HG02610 (cell line): ENCODE data around the gene DUSP7.

Experiments used
- ATAC-seq: cut with Tn5 transposase; IDR thresholded peaks from one replicate; pipeline ENCODE4 v1.9.1; 2021; ENCODE audit warnings: mild to moderate bottlenecking, moderate library complexity; ENCODE audit not compliant: unreplicated experiment

The DUSP7 gene

DNA sequence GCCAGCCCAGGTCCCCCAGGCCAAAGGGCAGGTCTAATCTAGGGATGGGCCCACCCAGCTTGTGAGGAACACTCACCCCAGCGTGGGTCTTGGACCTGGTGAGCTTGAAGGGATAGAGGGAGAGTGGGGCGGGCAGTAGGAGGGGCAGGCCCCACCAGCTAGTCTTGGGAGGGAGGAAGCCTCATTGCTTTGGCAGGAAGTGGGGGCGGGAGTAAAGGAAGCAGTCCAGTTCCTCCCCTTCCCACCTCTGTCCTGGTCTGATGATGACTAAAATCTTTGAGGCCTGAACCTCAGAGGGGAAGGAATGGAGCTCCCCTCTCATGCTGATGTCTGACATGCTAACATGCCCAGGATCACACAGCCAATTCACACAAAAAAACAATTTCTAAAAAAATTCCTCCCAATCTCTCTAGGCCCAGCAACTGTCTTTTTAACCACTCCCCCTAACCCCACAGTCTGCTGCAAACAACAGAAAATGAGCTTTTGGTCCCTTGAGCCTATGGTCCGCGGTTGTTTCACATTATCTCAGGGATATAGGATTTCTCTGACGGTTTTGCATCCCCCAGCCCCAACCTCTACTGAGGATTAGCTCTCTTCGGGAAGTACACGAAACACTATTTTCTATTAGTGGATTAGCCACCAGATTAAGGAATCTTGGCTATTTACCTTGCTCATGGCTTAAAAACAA, 30.7 kb upstream of the DUSP7 start:
- ATAC-seq = peak; percentile 34

DNA sequence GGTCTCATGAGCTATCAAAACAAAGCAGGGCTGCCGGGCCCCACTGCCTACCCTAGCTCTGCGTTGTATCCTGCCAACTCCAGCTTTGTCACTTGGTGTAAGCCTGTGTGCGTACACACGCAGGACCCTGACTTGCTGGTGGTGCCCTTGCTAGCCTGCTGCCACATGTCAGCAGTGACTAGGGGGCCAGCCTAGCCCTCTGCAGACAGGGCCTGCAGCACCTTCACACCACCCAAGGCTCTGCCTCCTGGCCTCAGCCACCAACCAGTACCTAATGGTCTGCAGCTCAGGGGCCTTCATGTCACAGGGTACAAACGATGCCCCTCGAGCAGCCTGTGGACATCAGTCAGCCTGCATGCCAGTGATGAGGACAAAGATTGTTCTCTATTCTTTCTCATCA, 30.1 kb upstream of the DUSP7 start:
- ATAC-seq = no peak

DNA sequence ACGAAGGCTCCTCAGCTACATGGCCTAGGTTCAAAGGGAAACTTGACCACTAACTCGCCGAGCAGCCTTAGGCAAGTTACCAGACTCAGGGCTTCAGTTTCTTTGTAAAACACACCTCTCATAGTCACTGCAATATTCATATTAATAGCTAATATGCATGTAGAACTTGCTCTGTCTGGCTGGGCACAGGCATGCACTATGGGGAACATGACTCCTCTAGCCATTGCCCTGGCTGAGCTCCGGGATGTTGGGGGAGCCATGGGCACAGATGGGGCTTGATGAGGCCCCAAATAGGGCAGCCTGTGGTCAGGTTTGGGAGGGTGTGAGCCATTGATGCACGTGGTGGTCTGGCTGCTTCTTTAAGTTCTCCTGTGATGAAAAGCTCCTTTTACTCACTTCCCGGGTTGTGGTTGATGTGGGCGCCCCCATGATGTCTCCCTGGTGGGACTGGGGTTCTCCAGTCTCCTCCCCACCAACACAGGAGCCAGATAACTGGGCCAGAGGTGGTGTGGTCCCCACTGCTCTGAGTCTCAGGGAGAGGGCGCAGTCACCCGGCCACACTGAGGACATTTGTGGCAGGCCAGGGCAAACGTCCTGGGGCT, 29.4 kb upstream of the DUSP7 start:
- no peak for ATAC-seq

DNA sequence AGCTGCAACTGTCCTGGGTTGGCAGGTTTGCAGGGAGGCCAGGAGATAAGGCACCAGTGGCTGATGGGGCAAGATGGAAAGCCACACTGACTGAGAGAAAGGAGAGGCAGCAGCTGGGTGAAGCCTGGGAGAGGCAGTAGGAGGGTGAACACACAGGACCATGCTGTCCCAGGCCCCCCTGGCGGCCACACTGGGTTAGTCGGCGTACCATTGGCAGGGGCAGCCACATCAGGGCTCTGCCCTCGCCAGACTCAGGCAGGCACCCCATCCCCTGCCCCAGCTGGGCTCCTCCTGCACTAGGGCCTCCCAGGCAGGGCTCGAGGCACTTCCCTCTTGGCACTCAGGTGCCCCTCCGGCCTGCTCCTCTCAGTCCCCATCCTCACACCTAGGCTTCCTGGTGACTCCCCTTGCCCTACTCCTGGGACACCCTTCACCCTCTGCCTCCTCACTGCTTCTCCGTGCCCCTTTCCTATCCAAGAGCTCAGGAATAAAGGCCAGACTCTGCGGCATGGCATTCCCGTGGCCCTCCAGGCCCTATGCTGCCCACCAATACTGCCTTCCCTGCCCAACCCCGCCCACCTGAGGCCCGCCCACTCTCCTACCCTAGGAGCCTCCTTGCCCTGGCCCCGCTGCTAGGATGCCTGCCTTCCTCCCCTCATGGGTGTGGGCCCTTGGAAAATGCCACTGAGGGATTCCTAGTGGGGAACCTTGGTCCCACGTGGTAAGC, 28.7 kb upstream of the DUSP7 start:
- no peak for ATAC-seq

DNA sequence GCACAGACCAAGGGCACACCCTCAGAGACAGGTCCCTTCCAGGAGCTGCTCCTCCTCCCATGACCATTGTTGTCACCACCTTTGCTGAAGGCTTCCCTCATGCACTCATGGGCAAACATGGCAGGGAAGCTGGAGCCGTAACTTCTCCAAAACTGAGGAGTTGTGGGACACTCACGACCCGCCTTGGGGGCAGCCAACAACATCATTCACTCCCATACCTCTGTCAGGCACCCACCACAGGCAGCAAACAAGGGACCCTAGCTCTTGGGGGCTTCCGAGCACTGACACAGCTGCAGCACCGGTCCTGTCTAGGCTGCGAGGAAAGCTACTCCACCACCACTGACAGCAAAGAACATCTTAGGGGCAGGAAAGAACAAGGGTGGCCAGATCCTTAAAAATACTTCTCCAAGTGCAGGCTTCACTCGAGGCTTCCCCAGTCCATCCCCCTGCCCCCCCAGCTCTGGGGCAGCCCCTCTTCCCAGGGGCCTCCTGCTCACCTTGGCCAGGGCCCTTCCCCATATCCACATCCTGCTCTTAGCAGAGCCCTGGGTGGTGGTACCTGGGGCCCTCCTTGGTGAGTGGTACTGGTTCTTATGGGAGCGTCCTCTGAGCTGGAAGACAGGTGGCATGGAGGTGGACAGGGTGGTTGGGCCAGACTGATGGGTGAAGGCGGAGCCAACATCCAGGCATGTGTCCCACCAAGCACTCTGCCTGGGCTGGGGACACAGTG, 28.0 kb upstream of the DUSP7 start:
- no peak for ATAC-seq

DNA sequence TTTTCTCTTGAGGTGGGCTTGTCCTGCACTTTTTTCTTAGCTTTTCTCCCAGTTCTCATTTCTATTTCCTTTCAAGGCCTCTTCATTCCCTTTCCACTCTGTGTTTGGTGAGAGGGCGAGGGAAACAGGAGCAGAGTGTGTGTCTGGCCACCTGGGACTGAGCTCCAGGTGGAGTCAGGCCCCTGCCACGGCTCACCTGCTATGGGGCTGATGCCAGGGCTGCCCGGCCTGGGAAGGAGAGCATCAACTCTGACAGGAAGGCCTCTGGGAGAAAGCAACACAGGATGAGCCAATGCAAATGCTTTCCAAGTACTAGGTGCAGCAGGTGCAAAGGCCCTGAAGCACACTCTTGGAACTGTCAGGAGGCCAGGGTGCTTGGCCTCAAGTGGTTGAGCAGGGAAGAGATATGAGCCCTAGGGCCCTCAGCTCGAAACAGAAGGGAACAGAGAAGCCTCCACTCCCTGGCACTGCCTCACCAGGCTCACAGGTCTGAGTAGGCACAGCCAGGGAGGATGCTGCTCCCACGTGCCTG, 27.3 kb upstream of the DUSP7 start:
- no peak for ATAC-seq

DNA sequence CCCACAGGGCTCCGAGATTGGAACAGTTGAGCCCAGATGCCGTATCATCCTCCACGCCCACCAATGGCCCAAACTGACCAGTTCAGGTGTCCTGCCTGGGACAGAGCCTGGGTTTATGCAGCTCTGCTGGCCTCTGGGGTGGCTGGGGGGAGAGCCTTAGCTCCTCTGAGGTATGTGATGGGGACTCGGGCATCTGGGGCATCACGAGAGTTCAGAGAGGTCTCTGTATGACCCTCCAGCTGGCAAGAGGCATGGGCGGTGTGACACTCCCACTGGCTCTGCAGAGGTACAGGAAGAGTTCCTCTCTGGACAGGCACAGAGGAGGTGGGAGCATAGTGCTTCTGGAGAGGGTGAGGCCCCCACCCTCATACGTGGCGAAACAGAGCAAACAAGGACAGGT, 26.6 kb upstream of the DUSP7 start:
- no peak for ATAC-seq

DNA sequence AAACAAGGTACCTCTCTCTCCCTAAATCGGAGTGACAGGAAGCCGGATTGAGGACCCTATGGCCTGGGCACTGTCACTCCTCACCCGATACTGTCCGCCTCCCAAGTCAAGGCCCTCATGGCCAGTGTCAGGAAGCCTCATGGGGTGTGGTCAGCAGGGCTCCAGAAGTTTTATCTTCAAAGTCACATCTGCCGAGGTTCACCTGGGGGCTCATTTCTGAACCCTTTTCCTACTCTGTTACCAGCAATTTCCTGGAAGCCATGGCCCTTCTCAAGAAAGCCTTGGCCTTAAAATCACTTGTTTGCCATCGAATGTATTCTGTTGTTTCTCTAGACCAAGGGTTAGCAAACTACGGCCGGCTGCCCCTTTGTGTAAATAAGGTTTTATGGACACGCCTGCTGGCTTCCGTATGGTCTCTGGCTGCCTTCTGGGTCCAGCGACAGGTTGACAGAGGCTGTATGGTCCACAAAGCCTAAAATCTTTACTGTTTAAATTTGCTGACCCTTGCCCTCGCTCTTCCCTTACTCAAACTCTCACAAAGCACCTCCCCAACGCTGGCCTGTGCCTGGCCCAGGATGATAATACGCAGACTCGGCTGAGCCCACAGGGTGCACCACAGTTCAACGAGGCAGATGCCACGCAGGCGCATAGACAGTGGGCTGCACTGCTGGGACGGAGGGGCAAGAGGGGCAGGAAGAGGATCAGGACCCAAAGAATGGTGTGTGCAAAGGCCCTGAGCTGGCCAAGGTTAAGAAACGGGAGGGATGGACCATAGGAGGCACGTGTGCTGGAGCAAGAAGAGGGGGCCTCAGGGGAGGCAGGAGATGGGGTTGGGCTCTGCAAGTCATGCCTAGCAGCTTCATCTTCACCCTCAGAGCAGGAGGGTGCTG, 24.7 kb upstream of the DUSP7 start:
- no peak for ATAC-seq

DNA sequence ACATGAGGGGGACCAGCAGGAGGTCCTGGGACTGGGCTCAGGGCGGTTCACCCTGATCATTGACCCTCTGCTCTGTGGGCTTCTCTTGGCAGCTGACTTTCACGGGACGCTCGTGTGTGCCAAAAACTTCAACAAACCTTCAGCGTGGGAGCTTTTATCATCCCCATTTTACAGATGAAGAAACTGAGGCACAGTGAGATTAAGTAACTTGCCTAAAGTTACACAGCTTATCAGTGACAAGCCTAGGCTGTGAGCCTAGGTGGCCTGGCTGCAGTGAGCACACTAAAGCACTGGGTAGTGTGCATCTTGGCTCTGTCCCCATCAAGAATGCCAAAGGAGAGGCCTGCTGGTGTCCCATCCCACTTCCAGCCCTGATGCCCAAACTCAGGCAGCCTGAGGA, 23.6 kb upstream of the DUSP7 start:
- no peak for ATAC-seq

DNA sequence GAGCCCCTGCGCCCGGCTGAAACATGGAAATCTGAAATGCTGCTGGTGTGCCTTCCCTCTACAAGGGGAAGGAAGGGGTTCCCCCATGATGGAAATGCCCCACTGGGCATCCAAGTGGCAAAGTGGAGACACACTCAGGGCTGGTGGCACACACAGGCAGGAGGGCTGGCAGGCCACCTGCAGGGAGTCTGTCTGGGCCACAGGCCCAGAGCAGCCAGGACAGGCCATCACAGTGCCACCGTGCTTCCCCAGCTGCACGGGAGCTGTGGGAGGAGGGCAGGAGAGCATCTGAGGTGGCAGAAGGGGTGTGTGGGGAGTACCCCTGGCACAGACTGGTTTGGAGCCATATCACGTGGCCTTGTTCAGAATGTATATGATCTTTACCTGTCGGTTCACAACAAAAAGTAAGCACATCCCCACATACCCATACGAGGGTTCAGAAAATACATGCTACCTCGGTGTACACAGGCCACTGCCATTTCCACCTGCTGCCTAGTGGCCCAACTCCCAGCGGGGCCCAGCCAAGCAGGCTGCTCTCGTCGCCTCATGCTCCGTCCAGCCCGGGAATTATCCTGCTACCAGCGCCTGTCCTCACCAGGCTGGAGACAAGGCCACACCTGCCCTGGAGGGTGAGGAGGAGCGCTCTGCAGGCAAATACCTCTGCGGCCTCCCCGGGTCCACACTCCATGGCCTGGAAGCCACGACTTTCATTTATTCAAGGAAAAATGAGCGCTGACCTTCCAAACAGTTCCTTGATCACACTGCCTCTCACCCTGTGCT, 22.6 kb upstream of the DUSP7 start:
- no peak for ATAC-seq

DNA sequence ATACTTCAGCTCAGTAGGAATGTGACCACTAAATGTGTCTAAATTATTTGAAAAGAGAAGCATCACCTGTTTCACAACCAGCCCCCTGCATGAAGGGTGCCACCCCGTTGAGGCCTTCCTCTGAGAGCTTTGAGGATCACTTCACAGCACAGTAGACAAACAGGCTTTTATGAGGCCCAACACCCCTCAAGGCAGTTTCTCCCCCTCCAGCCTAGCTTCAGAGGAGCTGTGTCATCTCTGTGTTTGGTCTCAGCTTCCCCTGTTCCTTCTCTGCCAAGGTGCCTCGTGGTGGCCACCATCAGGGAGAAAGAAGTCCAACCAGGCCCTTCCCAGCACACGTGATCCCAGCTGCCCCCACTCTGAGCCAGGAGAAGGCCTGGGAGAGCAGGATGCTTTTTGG, 21.6 kb upstream of the DUSP7 start:
- no peak for ATAC-seq

DNA sequence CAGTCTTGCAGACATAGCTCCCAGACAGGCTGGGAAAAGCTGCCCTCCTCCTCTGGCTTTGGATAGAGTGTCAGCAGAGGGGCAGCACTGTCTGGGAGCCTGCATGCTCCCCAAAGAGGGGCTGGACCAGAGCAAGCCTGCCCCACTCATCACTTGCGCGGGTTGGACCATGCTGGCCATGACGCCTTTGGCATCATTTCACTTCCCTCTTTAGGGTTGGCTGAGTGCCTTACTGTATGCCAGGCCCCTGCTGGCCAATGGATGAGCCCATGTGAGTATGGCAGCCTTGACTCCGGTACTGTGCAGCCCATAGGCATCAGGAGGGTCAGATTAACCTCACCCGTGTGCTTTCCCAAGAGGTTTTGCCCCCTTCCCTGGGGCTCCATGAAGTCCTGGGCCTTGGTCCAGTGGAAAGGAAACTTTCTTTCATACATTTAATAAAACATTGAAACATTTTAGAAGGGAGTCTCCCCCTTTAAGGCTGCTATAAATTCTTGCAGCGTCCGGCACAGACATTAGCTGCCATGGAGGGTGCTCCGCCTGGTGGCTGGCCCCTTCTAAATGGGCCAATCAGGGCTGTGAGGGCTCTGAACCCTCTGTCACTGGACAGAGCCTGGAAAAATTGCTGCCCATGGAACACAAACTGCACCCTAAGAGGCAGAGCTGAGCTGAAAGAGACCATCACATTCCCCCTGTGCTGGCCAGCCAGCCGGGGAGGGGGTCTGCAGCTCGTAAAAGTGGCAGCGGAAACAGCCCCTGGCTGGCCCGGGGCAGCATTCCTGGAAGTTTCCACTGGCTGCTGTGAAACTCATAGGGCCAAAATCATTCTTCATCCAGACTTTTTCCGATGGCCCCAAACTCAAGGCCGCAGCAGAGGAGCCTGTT, 20.8 kb upstream of the DUSP7 start:
- no peak for ATAC-seq

DNA sequence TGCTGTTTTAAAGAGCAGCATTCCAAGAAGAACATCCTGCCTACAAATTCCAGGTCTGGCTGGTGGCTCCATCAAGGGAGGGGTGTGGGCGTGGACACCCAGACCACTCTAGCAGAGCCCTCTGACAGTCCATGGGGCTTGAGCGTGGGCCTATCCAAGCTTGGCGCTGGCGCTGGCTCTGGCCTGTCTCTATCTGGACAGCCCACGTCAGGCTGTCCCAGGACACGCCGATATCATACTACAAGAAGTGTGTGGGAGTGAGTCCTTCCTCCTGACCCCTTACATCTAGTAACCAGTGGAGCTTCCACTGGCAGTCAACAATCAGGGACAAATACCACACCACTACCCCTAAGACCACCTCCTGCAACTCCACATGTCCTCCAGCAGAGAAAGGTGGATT, 17.1 kb upstream of the DUSP7 start:
- no peak for ATAC-seq

DNA sequence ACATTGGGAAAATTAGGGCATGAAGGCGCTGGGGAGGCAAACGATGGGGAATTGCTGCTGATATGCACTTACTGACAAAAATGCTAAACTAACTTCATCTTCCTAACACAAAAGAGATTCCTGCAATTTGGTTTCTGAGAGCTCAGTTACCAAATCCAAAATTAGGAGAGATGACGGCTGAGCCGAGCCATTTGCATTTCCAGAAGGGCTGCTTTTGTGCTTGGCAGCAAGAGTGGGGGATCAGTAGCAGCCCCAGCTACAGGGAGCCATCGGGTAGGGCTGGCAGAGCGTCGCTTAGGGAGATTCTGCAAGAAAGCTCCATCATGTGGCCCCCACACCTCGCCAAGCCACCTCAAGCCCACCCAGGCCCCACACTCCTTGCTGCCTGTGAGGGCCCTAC, 16.1 kb upstream of the DUSP7 start:
- no peak for ATAC-seq

DNA sequence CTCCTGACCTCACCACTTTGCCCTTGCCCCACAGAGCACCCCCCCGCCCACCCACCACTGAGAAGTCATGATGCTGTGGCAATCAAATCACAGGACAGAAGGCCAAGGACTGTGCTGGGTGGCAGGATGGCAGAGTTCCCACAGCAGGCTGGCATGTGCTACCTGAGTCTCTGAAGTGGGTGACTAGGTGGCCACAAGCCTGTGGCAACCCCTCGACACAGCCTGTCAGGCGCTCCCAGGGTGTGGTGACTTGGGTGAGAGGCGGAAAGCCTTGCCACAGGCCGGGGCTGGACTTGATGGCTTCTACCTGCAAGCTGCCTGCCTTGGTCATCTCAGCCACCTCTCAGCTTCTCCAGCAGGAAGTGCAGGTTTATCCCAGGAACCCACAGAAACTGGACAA, 15.6 kb upstream of the DUSP7 start:
- no peak for ATAC-seq

DNA sequence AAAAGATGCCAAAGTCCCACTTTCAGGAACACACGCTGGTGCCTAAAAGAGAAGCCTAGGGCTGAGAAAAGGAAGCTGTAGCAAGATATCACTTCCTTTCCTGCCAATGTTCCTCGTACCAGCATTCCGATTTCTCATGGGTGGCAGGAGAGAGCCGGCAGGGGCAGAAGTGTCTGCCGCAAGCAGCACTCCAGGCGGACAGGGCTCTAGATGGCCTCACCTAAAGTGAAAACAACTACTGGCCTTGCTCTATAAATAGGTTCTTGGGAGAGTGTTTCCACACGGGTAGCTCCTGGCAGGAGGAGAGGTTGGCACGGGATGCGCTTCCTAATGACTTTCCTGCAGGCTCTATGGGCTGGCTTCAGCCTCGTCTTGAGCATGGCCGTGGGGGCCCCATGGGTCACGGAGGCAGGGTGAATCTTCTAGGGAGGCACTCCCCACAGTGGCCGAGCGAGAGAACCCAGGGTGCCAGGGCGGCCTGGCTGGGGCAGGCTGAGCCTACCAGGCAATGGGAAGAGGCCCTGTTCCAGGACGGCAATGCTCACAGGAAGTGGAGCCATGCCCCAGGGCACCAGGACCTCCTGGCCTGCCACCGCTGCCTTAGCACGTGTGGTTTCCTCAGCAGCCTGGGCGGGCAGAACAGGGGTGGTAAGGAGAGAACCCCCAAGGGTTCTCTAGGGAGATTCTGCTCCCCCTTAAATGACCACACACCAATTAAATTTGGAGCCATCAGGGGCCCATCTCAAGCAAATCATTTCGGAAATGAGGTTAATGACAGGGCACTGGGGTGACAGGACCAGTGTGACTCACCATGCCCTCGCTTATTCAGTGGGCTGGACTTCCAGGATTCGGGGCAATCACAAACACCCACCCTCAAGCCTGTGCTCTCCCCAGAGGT, 14.6 kb upstream of the DUSP7 start:
- no peak for ATAC-seq

DNA sequence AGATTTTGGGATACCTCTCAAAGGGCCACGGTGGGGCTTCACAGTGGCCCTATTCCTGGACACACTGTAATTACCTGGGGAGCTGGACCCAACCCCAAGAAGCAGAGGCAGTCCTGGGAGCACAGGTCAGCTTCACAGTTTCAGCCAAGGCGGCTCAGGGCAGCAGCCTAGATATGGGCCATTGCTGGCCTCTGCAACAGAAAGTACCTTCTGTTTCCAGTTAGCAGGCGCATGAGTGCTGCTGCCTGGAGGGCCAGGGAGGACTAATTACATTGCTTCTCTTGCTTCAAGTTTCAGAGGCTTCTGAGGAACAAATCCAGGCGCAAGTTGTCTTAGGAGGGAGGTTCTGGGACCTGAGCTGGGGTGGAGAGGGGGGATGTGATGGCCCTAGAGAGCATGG, 13.5 kb upstream of the DUSP7 start:
- ATAC-seq = no peak

DNA sequence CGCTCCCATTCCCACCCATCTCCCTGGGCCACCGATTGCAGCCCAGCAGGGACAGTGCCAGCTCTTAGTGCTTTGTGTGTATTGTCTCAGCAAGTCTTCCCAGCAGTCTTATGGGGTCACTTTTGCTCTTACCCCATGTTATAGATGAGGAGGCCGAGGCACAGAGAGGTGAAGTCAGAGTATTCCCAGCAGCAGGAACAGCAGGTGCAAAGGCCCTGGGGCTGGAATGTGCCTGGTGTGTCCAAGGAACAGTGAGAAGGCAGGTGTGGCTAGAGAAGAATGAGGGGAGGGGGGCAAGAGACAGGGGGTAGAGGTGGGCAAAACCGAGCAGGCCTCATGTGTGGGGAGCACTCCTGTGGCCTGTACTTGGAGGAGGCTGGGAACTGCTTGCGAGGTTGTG, 12.8 kb upstream of the DUSP7 start:
- ATAC-seq = no peak
